GM12891 (cell line): ENCODE data around the gene DDRGK1.
"Not testable (repeated sequence)": the region's sequence is repeated elsewhere in the genome, so short reads cannot be mapped to it uniquely, and the experiment has no call there.

ENCODE experiments used
- DNase-seq: peaks from one replicate; pipeline ENCODE4 v3.0.0; 2011; ENCODE audit warnings: low spot score; ENCODE audit not compliant: insufficient read length
- FAIRE-seq: peaks from 2 replicates; lab custom pipeline; 2011; peaks lifted over from hg19 to GRCh38; lab: Jason Lieb, UNC
- PAX5 ChIP-seq: IDR thresholded peaks from 2 replicates; pipeline ENCODE4 v1.6.1; 2011; ENCODE audit warnings: low read length, moderate library complexity, mild to moderate bottlenecking; ENCODE audit not compliant: insufficient read depth, severe bottlenecking
- POLR2A ChIP-seq: IDR thresholded peaks from 2 replicates; pipeline ENCODE4 v1.6.1; 2011; ENCODE audit warnings: low read depth, low read length, control low read depth
- POLR2AphosphoS5 ChIP-seq: IDR thresholded peaks from 2 replicates; pipeline ENCODE4 v1.6.1; 2011; ENCODE audit warnings: low read depth, low read length, control low read depth
- POU2F2 ChIP-seq: IDR thresholded peaks from 2 replicates; pipeline ENCODE4 v1.6.1; 2011; ENCODE audit warnings: low read depth, mild to moderate bottlenecking, control low read depth, low read length, moderate library complexity
- SPI1 ChIP-seq: IDR thresholded peaks from 2 replicates; pipeline ENCODE4 v1.6.1; 2011; ENCODE audit warnings: low read depth, low read length, control low read depth
- TAF1 ChIP-seq: IDR thresholded peaks from 2 replicates; pipeline ENCODE4 v1.6.1; 2011; ENCODE audit warnings: low read depth, low read length, control low read depth

Gene DDRGK1

DNA sequence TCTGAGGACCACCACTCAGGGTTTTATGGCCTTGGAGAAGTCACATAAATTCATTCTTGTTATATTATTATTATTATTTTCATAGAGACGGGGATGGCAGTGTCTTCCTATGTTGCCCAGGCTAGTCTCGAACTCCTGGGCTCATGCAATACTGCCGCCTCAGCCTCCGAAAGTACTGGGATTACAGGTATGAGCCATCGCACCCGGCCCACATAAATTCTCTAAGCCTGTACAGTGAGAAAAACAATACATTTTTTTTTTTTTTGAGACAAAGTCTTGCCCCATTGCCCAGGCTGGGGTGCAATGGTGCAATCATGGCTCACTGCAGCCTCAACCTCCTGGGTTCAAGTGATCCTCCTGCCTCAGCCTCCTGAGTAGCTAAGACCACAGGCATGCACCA is 44.1 kb downstream of the DDRGK1 start:
- no peak for TF ChIP-seq POLR2AphosphoS5
- TF ChIP-seq PAX5 = no peak
- TF ChIP-seq TAF1 = no peak
- TF ChIP-seq POU2F2 = no peak
- TF ChIP-seq SPI1 = no peak
- no peak for TF ChIP-seq POLR2A
- FAIRE-seq (no peak), DNase-seq (no peak)

DNA sequence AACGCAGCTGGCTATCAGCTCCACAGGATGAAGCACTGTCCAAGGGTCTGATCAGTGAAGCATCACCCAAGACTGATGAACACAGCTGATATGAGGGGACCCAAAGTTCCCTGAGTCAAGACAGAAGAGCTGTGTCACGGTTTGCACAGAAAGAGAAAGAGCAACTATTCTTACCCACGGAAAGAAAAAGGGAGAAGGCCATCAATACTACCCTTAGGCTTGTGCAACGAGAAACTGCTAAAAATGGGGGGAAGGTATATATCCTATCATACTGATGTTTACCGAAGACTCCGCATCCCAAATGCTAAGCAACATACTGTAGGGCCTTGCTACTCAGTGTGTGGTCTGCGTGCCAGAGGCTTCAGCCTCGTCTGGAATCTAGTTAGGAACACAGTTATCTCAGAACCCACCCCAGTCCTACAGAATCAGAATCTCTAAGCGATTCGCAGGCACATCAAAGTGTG is 45.5 kb downstream of the DDRGK1 start:
- peak; percentile 65 for FAIRE-seq

DNA sequence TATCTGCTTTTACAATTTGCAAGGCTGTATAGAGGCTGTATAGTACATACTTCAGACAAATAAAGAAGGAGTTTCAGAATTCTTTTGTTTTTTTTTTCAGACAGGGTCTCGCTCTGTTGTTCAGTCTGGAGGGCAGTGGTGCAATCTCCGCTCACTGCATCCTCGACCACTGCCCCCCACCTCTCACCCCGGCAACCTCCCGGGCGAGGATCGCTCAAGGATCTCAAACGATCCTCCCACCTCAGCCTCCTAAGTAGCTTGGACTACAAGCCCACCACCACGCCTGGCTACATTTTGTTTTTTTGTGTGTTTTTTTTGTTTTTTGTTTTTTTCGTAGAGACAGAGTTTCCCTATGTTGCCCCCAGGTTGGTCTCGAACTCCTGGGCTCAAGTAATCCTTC is 46.7 kb downstream of the DDRGK1 start:
- FAIRE-seq (no peak), DNase-seq (no peak)
- no peak for TF ChIP-seq POU2F2
- no peak for TF ChIP-seq POLR2AphosphoS5
- no peak for TF ChIP-seq SPI1
- TF ChIP-seq TAF1 = no peak
- TF ChIP-seq POLR2A = no peak
- no peak for TF ChIP-seq PAX5

More for the DNA sequence above, 45.5 kb downstream of the DDRGK1 start:
- no peak for DNase-seq
- TF ChIP-seq POLR2A = no peak
- no peak for TF ChIP-seq POLR2AphosphoS5
- TF ChIP-seq SPI1 = no peak
- TF ChIP-seq POU2F2 = no peak
- TF ChIP-seq TAF1 = no peak
- TF ChIP-seq PAX5 = no peak

DNA sequence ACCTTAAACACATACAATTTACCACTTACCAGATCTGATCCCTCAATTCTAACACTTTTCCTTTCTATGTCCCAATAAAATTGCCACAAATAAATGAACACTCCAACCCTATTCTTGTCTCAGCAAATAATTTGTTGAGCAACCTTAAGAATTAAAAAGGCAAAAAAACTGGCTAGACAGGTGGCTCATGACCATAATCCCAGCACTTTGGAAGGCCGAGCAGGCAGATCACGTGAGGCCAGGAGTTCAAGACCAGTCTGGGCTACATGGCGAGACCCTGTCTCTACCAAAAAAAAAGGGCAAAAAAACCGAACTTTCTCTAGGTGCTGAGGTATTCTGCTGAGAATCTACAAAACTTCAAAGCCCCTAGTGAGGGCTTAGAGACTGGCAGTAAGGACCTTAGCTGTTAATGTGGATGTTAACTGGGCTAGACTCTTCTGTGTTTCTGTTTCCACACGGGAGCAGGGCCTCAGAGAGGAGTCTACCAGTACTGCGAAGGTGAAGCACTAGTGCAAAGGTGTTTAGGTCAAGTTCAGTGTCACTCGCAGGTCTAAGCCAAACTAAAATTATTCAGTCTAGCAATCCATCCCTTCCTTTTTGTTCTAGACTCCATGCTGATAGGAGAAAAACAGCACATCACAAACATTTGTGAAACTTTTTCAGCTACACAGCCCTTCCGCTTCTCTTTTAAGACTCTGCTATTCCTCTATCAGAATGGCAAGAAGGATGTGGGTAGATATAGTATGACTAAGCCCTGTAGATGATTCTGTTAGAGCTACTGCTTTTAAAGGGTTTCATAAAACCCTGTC is 47.5 kb downstream of the DDRGK1 start:
- peak; percentile 51 for FAIRE-seq

DNA sequence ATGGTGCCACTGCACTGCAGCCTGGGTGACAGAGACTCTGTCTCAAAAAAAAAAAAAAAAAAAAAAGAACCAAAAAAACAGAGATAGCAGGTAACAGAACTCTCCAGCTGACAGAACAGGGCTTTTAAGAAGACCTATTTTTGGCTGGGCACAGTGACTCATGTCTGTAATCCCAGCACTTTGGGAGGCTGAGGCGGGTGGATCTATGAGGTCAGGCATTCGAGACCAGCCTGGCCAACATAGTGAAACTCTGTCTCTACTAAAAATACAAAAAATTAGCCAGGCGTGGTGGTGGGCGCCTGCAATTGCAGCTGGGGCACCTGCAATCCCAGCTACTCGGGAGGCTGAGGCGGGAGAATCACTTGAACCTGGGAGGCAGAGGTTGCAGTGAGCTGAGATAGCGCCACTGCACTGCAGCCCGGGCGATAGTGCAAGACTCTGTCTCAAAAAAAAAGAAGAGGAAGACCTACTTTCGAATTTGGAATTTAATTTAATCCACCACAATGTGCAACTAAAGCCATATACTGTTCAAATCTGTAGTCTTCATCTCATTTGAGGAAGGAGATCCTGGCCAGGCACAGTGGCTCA is 52.3 kb downstream of the DDRGK1 start:
- DNase-seq, FAIRE-seq: not testable (repeated sequence)

More for the DNA sequence above, 47.5 kb downstream of the DDRGK1 start:
- DNase-seq = no peak
- no peak for TF ChIP-seq POLR2A
- TF ChIP-seq SPI1 = peak; percentile 83
- TF ChIP-seq TAF1 = no peak
- TF ChIP-seq POU2F2 = no peak
- TF ChIP-seq POLR2AphosphoS5 = no peak

DNA sequence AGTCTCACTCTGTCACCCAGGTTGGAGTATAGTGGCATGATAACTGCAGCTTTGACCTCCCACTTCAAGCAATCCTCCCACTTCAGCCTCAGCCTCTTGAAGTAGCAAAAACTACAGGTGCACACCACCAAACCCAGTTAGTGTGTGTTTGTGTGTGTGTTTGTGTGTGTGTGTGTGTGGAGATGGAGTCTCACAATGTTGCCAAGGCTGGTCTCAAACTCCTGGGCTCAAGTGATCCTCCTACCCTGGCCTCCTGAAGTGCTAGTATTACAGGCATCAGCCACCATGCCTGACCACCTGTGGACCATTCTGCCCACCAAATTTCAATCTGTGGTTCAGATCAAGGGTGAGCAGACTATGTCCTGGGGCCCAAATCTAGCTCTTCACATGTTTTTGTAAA is 53.6 kb downstream of the DDRGK1 start:
- DNase-seq (no peak), FAIRE-seq (no peak)
- TF ChIP-seq TAF1 (no peak), POU2F2 (no peak), PAX5 (no peak), SPI1 (no peak), POLR2A (no peak), POLR2AphosphoS5 (no peak)

DNA sequence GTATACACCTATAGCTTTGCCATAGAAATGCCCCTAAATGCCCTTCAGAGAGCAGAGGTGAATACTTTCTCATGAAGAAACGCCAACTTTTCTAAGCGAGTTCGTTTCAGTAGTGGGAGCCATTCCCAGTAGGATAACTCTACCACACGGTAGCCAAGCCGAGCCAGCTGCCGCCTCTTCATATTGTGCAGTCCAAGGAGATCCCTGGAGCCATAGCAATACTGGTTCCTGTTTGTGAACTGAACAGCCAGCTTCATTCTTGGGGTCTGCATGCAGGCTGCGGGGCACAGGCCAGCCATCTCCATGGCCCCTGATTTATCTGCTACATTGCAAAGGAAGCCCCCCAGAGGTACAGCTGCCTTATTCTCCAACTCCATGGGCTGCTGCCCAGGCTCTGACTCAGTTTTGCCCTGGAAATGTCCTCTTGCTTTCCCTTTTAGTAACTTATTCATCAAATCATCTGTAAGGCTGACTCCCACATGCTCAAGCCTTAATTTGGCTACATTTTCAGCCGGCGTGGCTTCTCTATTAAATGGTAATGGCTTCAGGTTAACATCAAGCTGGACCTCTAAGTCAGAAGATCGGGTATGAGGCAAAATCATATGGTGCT is 57.6 kb downstream of the DDRGK1 start:
- TF ChIP-seq POU2F2 = no peak
- 0 out of 2 replicates have a peak, but pooled peaks have one; percentile 20 for TF ChIP-seq POLR2A
- no peak for TF ChIP-seq POLR2AphosphoS5
- TF ChIP-seq SPI1 = no peak
- no peak for TF ChIP-seq PAX5
- TF ChIP-seq TAF1 = no peak
- FAIRE-seq (no peak), DNase-seq (no peak)

DNA sequence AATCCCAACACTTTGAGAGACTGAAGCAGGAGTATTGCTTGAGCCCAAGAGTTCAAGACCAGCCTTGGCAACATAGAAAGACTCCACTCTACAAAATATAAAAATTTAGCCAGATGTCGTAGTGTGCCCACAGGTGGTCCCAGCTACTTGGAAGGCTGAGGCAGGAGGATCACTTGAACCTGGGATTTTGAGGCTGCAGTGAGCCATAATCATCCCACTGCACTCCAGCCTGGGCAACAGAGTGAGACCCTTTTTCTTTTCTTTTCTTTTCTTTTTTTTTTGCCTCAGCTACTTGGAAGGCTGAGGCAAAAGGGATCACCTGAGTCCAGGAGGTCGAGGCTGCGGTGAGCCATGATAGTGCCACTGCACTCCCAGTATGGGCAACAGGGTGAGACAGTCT is 62.7 kb downstream of the DDRGK1 start:
- DNase-seq (no peak), FAIRE-seq (no peak)
- no peak for TF ChIP-seq POLR2A
